Measurements from ENCODE around the gene RGL1. TPM values are rescaled to one million over a fixed set of nuclear protein-coding genes. Genes with fewer than 3 reads are reported as not detected.

Gene RGL1
- total RNA-seq, 1 experiment from 2014 or later = 74.0 TPM

DNA sequence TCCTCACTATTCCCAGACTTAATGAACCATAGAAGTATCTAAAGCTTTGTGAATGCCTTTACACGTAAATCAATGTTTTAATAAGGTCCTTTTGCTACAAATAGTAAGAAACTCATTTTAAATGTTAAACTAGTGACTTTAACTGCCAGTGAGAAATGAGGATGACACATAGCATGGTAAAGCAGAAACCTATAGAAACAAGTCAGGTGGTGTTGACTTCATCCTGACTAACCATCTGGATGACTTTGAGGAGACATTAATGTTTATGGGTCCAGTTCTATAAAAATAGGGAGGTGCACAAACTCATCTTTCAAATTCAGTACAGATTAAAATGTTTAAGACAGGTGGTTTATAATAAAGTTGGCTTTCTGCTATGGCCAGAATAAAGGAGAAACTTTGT lies 147.2 kb downstream of the RGL1 start:
- TF ChIP-seq, protein P1, sequence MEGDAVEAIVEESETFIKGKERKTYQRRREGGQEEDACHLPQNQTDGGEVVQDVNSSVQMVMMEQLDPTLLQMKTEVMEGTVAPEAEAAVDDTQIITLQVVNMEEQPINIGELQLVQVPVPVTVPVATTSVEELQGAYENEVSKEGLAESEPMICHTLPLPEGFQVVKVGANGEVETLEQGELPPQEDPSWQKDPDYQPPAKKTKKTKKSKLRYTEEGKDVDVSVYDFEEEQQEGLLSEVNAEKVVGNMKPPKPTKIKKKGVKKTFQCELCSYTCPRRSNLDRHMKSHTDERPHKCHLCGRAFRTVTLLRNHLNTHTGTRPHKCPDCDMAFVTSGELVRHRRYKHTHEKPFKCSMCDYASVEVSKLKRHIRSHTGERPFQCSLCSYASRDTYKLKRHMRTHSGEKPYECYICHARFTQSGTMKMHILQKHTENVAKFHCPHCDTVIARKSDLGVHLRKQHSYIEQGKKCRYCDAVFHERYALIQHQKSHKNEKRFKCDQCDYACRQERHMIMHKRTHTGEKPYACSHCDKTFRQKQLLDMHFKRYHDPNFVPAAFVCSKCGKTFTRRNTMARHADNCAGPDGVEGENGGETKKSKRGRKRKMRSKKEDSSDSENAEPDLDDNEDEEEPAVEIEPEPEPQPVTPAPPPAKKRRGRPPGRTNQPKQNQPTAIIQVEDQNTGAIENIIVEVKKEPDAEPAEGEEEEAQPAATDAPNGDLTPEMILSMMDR (conservative IDR thresholded peaks at IDR 0.05; ENCODE audit: low read depth, low read length) = no peak
- no peak for TF ChIP-seq EZH2 (IDR thresholded peaks at IDR 0.05; ENCODE audit: borderline replicate concordance, low read depth, low read length, poor library complexity, severe bottlenecking)
- Histone ChIP-seq H3K9me3 (ENCODE audit: low read depth, low read length, poor library complexity, severe bottlenecking) (no peaks in the 10 kb centered on the region), H3K27ac (ENCODE audit: low read depth, low read length, poor library complexity, severe bottlenecking) (no peak overlapping the region), H3K36me3 (ENCODE audit: insufficient read depth, low read length, poor library complexity, severe bottlenecking) (peaks cover 22% of the 10 kb centered on the region), H3K27me3 (replicated peaks; ENCODE audit: insufficient read depth, low read depth, low read length, poor library complexity) (no peaks in the 10 kb centered on the region), H3K4me3 (ENCODE audit: low read depth, low read length, poor library complexity, severe bottlenecking) (no peak overlapping the region), H3K4me1 (ENCODE audit: insufficient read depth, low read length, poor library complexity, severe bottlenecking) (no peaks in the 10 kb centered on the region)
- BruUV-seq (replicated peaks) = no TSS peak
- intact Hi-C loops (cut with micrococcal nuclease; ENCODE audit: unreplicated experiment) = no loop called here
- POLR2A ChIA-PET (ENCODE audit: low non-redundant PET) = no interaction called here
- CTCF ChIA-PET = no interaction called here
- no peak for DNase-seq (ENCODE audit: low spot score)

DNA sequence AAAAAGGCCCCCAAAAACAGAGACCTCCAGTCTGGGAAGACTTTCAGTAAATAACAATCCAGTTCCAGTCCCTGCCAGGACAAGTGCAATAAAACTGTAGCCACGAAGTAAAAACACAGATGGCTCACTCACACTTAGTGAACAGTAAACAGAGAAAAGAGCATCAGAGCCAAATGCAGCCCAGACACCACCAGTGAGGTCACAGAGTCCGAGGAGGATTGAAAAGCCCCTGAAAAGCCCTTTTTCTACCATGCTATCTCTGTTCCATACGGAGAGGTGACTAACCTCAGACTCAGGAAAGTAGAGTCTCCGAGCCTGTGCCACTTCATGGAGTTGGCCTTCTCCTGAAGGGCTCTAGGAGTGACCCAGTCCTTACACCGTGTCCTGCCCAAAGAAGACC lies 148.1 kb downstream of the RGL1 start:
- H3K27me3 ChIP-seq (replicated peaks; ENCODE audit: insufficient read depth, low read depth, low read length, poor library complexity) = no peaks in the 10 kb centered on the region
- H3K4me3 ChIP-seq (ENCODE audit: low read depth, low read length, poor library complexity, severe bottlenecking) = no peak overlapping the region
- TF ChIP-seq, protein P1 (conservative IDR thresholded peaks at IDR 0.05; ENCODE audit: low read depth, low read length) = no peak
- no peak for TF ChIP-seq EZH2 (IDR thresholded peaks at IDR 0.05; ENCODE audit: borderline replicate concordance, low read depth, low read length, poor library complexity, severe bottlenecking)
- no peaks in the 10 kb centered on the region for H3K4me1 ChIP-seq (ENCODE audit: insufficient read depth, low read length, poor library complexity, severe bottlenecking)
- no peak for DNase-seq (ENCODE audit: low spot score)
- no TSS peak for BruUV-seq (replicated peaks)
- ChIA-PET CTCF (no interaction called here), POLR2A (ENCODE audit: low non-redundant PET) (no interaction called here)
- peaks cover 21% of the 10 kb centered on the region for H3K36me3 ChIP-seq (ENCODE audit: insufficient read depth, low read length, poor library complexity, severe bottlenecking)
- intact Hi-C loops (cut with micrococcal nuclease; ENCODE audit: unreplicated experiment) = no loop called here
- no peaks in the 10 kb centered on the region for H3K9me3 ChIP-seq (ENCODE audit: low read depth, low read length, poor library complexity, severe bottlenecking)
- no peak overlapping the region for H3K27ac ChIP-seq (ENCODE audit: low read depth, low read length, poor library complexity, severe bottlenecking)

DNA sequence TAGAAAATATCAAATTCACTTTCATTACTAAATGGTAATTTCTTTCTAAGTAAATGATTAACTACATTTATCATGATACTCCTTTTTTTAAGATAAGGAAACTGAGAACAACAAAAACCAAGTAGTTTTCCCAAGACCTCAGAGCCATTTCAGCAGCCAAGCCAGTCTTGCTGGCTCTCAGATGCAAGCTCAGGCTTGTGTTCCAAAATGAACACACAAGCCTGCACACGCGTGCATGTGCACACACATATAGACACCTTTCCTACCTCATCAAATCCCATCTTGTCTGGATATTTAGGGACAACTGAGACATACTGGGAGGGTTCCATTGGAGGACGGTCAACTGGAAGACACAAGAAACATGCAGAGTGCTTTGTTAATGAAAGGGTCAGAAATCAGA lies 149.6 kb downstream of the RGL1 start:
- Histone ChIP-seq H3K4me1 (ENCODE audit: insufficient read depth, low read length, poor library complexity, severe bottlenecking) (no peaks in the 10 kb centered on the region), H3K27ac (ENCODE audit: low read depth, low read length, poor library complexity, severe bottlenecking) (no peak overlapping the region), H3K9me3 (ENCODE audit: low read depth, low read length, poor library complexity, severe bottlenecking) (no peaks in the 10 kb centered on the region), H3K4me3 (ENCODE audit: low read depth, low read length, poor library complexity, severe bottlenecking) (no peak overlapping the region), H3K27me3 (replicated peaks; ENCODE audit: insufficient read depth, low read depth, low read length, poor library complexity) (no peaks in the 10 kb centered on the region), H3K36me3 (ENCODE audit: insufficient read depth, low read length, poor library complexity, severe bottlenecking) (peaks cover 11% of the 10 kb centered on the region)
- no peak for DNase-seq (ENCODE audit: low spot score)
- no peak for TF ChIP-seq EZH2 (IDR thresholded peaks at IDR 0.05; ENCODE audit: borderline replicate concordance, low read depth, low read length, poor library complexity, severe bottlenecking)
- TF ChIP-seq, protein P1 (conservative IDR thresholded peaks at IDR 0.05; ENCODE audit: low read depth, low read length) = no peak
- intact Hi-C loops (cut with micrococcal nuclease; ENCODE audit: unreplicated experiment) = no loop called here
- ChIA-PET CTCF (no interaction called here), POLR2A (ENCODE audit: low non-redundant PET) (no interaction called here)
- BruUV-seq (replicated peaks) = no TSS peak

Measured in A673 (cell line).